Panc1 (cell line): ENCODE results near the gene TRANK1. TPM values are rescaled to one million over a fixed set of nuclear protein-coding genes. Genes with fewer than 3 reads are reported as not detected.

Experiments used
- ATAC-seq: fragments of 200-7000 bp; cut with Tn5 transposase; 2 replicates; pipeline ENCODE4 v1.9.1; 2020; ENCODE audit warnings: mild to moderate bottlenecking, moderate library complexity
- BruUV-seq: library from RNA; stranded (reverse); fragments of 400-500 nt; replicated peaks from 2 replicates; lab custom pipeline; 2021; lab: Mats Ljungman, UMichigan
- CTCF ChIA-PET: fragments of 300-600 bp; sonication (Branson Sonifier 250); formaldehyde crosslinking; loops from one replicate; lab custom pipeline; 2022; ENCODE audit warnings: antibody characterized with exemption; lab: Charles Lee
- POLR2A ChIA-PET: fragments of 300-600 bp; sonication (Branson Sonifier 250); formaldehyde crosslinking; loops from one replicate; lab custom pipeline; 2022; ENCODE audit warnings: antibody characterized with exemption; lab: Charles Lee
- DNase-seq: peaks from one replicate; pipeline ENCODE4 v3.0.0-alpha.2; 2010; ENCODE audit warnings: low read depth, low spot score
- H3K27ac ChIP-seq: 2 replicates; pipeline ENCODE4 v1.5.1; 2011; ENCODE audit warnings: mild to moderate bottlenecking, low read length, inconsistent platforms
- H3K27me3 ChIP-seq: fragments of 200-500 bp; sonication (Bioruptor generic); 2 replicates; pipeline ENCODE4 v1.6.0; 2014; ENCODE audit warnings: low read length, inconsistent platforms; ENCODE audit not compliant: control insufficient read depth, insufficient read depth
- H3K36me3 ChIP-seq: fragments of 200-500 bp; sonication (Bioruptor generic); 2 replicates; pipeline ENCODE4 v1.5.1; 2014; ENCODE audit warnings: inconsistent platforms, mild to moderate bottlenecking, low read length, moderate library complexity; ENCODE audit not compliant: control insufficient read depth, insufficient read depth
- H3K4me1 ChIP-seq: 2 replicates; pipeline ENCODE4 v1.5.1; 2011; ENCODE audit warnings: inconsistent platforms, mild to moderate bottlenecking, low read length, moderate library complexity; ENCODE audit not compliant: control insufficient read depth, insufficient read depth
- H3K4me3 ChIP-seq, 2 experiments: 2 replicates each; pipeline ENCODE4 v1.5.1; 2011 to 2012; ENCODE audit warnings: low read depth in 2 of 2, low read length in 2 of 2, mild to moderate bottlenecking in 2 of 2, inconsistent platforms in 1 of 2, moderate library complexity in 1 of 2
- H3K9me3 ChIP-seq: fragments of 200-500 bp; sonication (Bioruptor generic); 2 replicates; pipeline ENCODE4 v1.5.1; 2014; ENCODE audit warnings: low read depth, mild to moderate bottlenecking, inconsistent platforms, low read length, moderate library complexity; ENCODE audit not compliant: control insufficient read depth, insufficient read depth
- POLR2AphosphoS5 ChIP-seq: IDR thresholded peaks from 2 replicates; pipeline ENCODE4 v1.6.1; 2012; ENCODE audit warnings: mild to moderate bottlenecking, low read depth, low read length, moderate library complexity
- SIN3A ChIP-seq: IDR thresholded peaks from 2 replicates; pipeline ENCODE4 v1.6.1; 2012; ENCODE audit warnings: low read depth, mild to moderate bottlenecking, low read length, moderate library complexity, borderline replicate concordance; ENCODE audit not compliant: insufficient read depth
- TCF7L2 ChIP-seq: IDR thresholded peaks from 2 replicates; pipeline ENCODE4 v1.6.1; 2011; ENCODE audit warnings: mild to moderate bottlenecking, low read depth, low read length, inconsistent platforms
- in situ Hi-C: cut with HindIII; loops from 2 replicates; pipeline ENCODE4 v1.10.0; 2016; ENCODE audit warnings: low sequenced_read_pairs, low pct_unique_long_range_greater_than_20kb
- intact Hi-C: fragments of 100-400 bp; cut with micrococcal nuclease; formaldehyde crosslinking; loops from one replicate; pipeline ENCODE4 v1.10.0; 2022; ENCODE audit not compliant: unreplicated experiment
- total RNA-seq: library from RNA; stranded (reverse); gene quantifications from one replicate; pipeline ENCODE4 v1.2.1, GENCODE V29; 2021; ENCODE audit not compliant: unreplicated experiment
- TF ChIP-seq, protein P1 (sequence below): fragments of 450-650 bp; IDR thresholded peaks from 2 replicates; pipeline ENCODE4 v1.5.1; 2017; ENCODE audit warnings: mild to moderate bottlenecking
- TF ChIP-seq, protein P2 (sequence below), 2 experiments: IDR thresholded peaks; 2 replicates each; pipeline ENCODE4 v1.6.1; 2011 to 2012; ENCODE audit warnings: low read depth in 2 of 2, control low read depth in 1 of 2, low read length in 1 of 2, mild to moderate bottlenecking in 1 of 2, moderate library complexity in 1 of 2; ENCODE audit not compliant: insufficient read depth in 1 of 2

The TRANK1 gene
- total RNA-seq, 1 experiment from 2014 or later = 3.2 TPM

- Histone ChIP-seq H3K4me1 (no peaks in the 10 kb centered on the region), H3K4me3 (no peak overlapping the region), H3K9me3 (no peaks in the 10 kb centered on the region), H3K27ac (no peak overlapping the region), H3K27me3 (no peaks in the 10 kb centered on the region), H3K36me3 (no peaks in the 10 kb centered on the region)
- TF ChIP-seq POLR2AphosphoS5 (no peak), SIN3A (no peak), TCF7L2 (no peak)
- TF ChIP-seq, protein P1, sequence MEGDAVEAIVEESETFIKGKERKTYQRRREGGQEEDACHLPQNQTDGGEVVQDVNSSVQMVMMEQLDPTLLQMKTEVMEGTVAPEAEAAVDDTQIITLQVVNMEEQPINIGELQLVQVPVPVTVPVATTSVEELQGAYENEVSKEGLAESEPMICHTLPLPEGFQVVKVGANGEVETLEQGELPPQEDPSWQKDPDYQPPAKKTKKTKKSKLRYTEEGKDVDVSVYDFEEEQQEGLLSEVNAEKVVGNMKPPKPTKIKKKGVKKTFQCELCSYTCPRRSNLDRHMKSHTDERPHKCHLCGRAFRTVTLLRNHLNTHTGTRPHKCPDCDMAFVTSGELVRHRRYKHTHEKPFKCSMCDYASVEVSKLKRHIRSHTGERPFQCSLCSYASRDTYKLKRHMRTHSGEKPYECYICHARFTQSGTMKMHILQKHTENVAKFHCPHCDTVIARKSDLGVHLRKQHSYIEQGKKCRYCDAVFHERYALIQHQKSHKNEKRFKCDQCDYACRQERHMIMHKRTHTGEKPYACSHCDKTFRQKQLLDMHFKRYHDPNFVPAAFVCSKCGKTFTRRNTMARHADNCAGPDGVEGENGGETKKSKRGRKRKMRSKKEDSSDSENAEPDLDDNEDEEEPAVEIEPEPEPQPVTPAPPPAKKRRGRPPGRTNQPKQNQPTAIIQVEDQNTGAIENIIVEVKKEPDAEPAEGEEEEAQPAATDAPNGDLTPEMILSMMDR = no peak
- TF ChIP-seq, protein P2, sequence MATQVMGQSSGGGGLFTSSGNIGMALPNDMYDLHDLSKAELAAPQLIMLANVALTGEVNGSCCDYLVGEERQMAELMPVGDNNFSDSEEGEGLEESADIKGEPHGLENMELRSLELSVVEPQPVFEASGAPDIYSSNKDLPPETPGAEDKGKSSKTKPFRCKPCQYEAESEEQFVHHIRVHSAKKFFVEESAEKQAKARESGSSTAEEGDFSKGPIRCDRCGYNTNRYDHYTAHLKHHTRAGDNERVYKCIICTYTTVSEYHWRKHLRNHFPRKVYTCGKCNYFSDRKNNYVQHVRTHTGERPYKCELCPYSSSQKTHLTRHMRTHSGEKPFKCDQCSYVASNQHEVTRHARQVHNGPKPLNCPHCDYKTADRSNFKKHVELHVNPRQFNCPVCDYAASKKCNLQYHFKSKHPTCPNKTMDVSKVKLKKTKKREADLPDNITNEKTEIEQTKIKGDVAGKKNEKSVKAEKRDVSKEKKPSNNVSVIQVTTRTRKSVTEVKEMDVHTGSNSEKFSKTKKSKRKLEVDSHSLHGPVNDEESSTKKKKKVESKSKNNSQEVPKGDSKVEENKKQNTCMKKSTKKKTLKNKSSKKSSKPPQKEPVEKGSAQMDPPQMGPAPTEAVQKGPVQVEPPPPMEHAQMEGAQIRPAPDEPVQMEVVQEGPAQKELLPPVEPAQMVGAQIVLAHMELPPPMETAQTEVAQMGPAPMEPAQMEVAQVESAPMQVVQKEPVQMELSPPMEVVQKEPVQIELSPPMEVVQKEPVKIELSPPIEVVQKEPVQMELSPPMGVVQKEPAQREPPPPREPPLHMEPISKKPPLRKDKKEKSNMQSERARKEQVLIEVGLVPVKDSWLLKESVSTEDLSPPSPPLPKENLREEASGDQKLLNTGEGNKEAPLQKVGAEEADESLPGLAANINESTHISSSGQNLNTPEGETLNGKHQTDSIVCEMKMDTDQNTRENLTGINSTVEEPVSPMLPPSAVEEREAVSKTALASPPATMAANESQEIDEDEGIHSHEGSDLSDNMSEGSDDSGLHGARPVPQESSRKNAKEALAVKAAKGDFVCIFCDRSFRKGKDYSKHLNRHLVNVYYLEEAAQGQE (IDR thresholded peaks at IDR 0.05; ENCODE audit: insufficient read depth in 1 of 2, low read depth in 2 of 2, low read length in 1 of 2) = no peak
- in situ Hi-C loops (no loop called here), intact Hi-C loops (no loop called here)
- no peak for ATAC-seq
- BruUV-seq = no TSS peak
- POLR2A ChIA-PET = no interaction called here
- CTCF ChIA-PET = no interaction called here
- DNase-seq = no peak
Observed at GRCh38 chr3:36811768-36812167, 133.1 kb downstream of the TRANK1 start.

GRCh38 chr3:36804295-36805055, 140.4 kb downstream of the TRANK1 start:
- CTCF ChIA-PET = no interaction called here

More at GRCh38 chr3:36804295-36805055, 140.4 kb downstream of the TRANK1 start:
- no TSS peak for BruUV-seq
- H3K27me3 ChIP-seq = no peaks in the 10 kb centered on the region
- no peak overlapping the region for H3K4me3 ChIP-seq
- H3K27ac ChIP-seq = no peak overlapping the region
- intact Hi-C loops = no loop called here
- H3K36me3 ChIP-seq = no peaks in the 10 kb centered on the region
- H3K4me1 ChIP-seq = no peaks in the 10 kb centered on the region
- POLR2A ChIA-PET = interaction anchor here (0.6 kb wide), 1 partner anchor 473 kb away, joined by 3 read pairs; no protein-coding TSS in a partner anchor
- DNase-seq (no peak), ATAC-seq (no peak)
- no peaks in the 10 kb centered on the region for H3K9me3 ChIP-seq
- in situ Hi-C loops = no loop called here
- TF ChIP-seq, protein P2 (IDR thresholded peaks at IDR 0.05; ENCODE audit: insufficient read depth in 1 of 2, low read depth in 2 of 2, low read length in 1 of 2) = no peak
- TF ChIP-seq, protein P1 = no peak
